ENCODE results near the gene SMARCB1. TPM values are rescaled to one million over a fixed set of nuclear protein-coding genes. Genes with fewer than 3 reads are reported as not detected.

Gene SMARCB1
- total RNA-seq, 4 donors from 2014 or later = 33.7 to 61.3 (median 54.7) TPM

- in situ Hi-C loops (cut with MboI; ENCODE audit: low pct_ligation_motif_present in 1 of 4, low pct_unique_long_range_greater_than_20kb in 1 of 4, low sequenced_read_pairs in 3 of 4) (no loop called here), intact Hi-C loops (cut with DNase I; ENCODE audit: low total_unique reads) (no loop called here)
- peak overlapping the region; percentile 59 to 70 (median 62) for H3K4me3 ChIP-seq
- no peak for DNase-seq
- peak overlapping the region; percentile 90 to 95 (median 92) for H3K27ac ChIP-seq
- H3K4me1 ChIP-seq = peaks cover 7 to 22% (median 16%) of the 10 kb centered on the region in 4 donors
- H3K9me3 ChIP-seq = no peaks in the 10 kb centered on the region
- H3K36me3 ChIP-seq = no peaks in the 10 kb centered on the region
- no peaks in the 10 kb centered on the region for H3K27me3 ChIP-seq
- WGBS, 2 donors (ENCODE audit: low coverage in 1 of 2) = 29 to 35% methylated on average over 4 to 5 of the region's 5 CpGs
- no peak for TF ChIP-seq POLR2AphosphoS5 (IDR thresholded peaks at IDR 0.05)
Observed at GRCh38 chr22:23750367-23750713, 36.4 kb upstream of the SMARCB1 start.

- H3K36me3 ChIP-seq = no peaks in the 10 kb centered on the region
- H3K4me3 ChIP-seq = peak within 1 kb of the TSS; percentile 59 to 70 (median 62)
- DNase-seq = peak; percentile 93
- no peaks in the 10 kb centered on the region for H3K27me3 ChIP-seq
- peak within 1 kb of the TSS; percentile 90 to 95 (median 92) for H3K27ac ChIP-seq
- intact Hi-C loops (cut with DNase I; ENCODE audit: low total_unique reads) = no loop called here
- H3K9me3 ChIP-seq = no peaks in the 10 kb centered on the region
- WGBS, 2 donors (ENCODE audit: low coverage in 1 of 2) = 0% methylated on average over 36 of the region's 78 CpGs; no CpG with 5 or more reads in 1 of the 2 donors
- peak; percentile 10 to 79 (median 67) for TF ChIP-seq POLR2AphosphoS5 (IDR thresholded peaks at IDR 0.05)
- no peak for TF ChIP-seq EP300 (IDR thresholded peaks at IDR 0.05; ENCODE audit: low read depth)
- TF ChIP-seq POLR2A (IDR thresholded peaks at IDR 0.05) = peak; percentile 71
- peak in 4 of 5 experiments; percentile 16 to 36 (median 26) for TF ChIP-seq CTCF (IDR thresholded peaks at IDR 0.05)
- in situ Hi-C loops (cut with MboI; ENCODE audit: low pct_ligation_motif_present in 1 of 4, low pct_unique_long_range_greater_than_20kb in 1 of 4, low sequenced_read_pairs in 3 of 4) = no loop called here
- H3K4me1 ChIP-seq = peaks cover 7 to 22% (median 16%) of the 10 kb centered on the region in 4 donors
Observed at GRCh38 chr22:23750714-23751440, 35.9 kb upstream of the SMARCB1 start, which contains the start of gene ZNF70. ZNF70 (minus strand) TSS chr22:23751112; CDS start chr22:23745140, 5,972 bp downstream.

- DNase-seq = peak; percentile 50
- 36 to 62% methylated on average over 2 to 18 of the region's 22 CpGs for WGBS, 2 donors (ENCODE audit: low coverage in 1 of 2)
- Histone ChIP-seq H3K27ac (peak overlapping the region; percentile 90 to 95 (median 92)), H3K9me3 (no peaks in the 10 kb centered on the region), H3K27me3 (no peaks in the 10 kb centered on the region), H3K4me3 (peak overlapping the region; percentile 53 to 62 (median 60)), H3K36me3 (no peaks in the 10 kb centered on the region), H3K4me1 (peaks cover 7 to 22% (median 16%) of the 10 kb centered on the region in 4 donors)
- TF ChIP-seq POLR2AphosphoS5 (IDR thresholded peaks at IDR 0.05) = no peak
- no peak for TF ChIP-seq EP300 (IDR thresholded peaks at IDR 0.05; ENCODE audit: low read depth)
- peak; percentile 39 for TF ChIP-seq POLR2A (IDR thresholded peaks at IDR 0.05)
- TF ChIP-seq CTCF (IDR thresholded peaks at IDR 0.05) = no peak
- intact Hi-C loops (cut with DNase I; ENCODE audit: low total_unique reads) (no loop called here), in situ Hi-C loops (cut with MboI; ENCODE audit: low pct_ligation_motif_present in 1 of 4, low pct_unique_long_range_greater_than_20kb in 1 of 4, low sequenced_read_pairs in 3 of 4) (no loop called here)
Observed at GRCh38 chr22:23751441-23751996, 35.2 kb upstream of the SMARCB1 start.

GRCh38 chr22:23752090-23752691, 34.6 kb upstream of the SMARCB1 start:
- no peaks in the 10 kb centered on the region for H3K36me3 ChIP-seq
- peak overlapping the region in 1 of 4 donors; percentile 61 for H3K4me3 ChIP-seq
- peak overlapping the region in 3 of 4 donors; percentile 90 to 95 (median 93) for H3K27ac ChIP-seq
- in situ Hi-C loops (cut with MboI; ENCODE audit: low pct_ligation_motif_present in 1 of 4, low pct_unique_long_range_greater_than_20kb in 1 of 4, low sequenced_read_pairs in 3 of 4) = no loop called here
- H3K9me3 ChIP-seq = no peaks in the 10 kb centered on the region
- H3K27me3 ChIP-seq = no peaks in the 10 kb centered on the region
- 70 to 83% methylated on average over 2 to 9 of the region's 9 CpGs for WGBS, 2 donors (ENCODE audit: low coverage in 1 of 2)
- intact Hi-C loops (cut with DNase I; ENCODE audit: low total_unique reads) = no loop called here
- TF ChIP-seq EP300 (IDR thresholded peaks at IDR 0.05; ENCODE audit: low read depth) (no peak), POLR2A (IDR thresholded peaks at IDR 0.05) (no peak), POLR2AphosphoS5 (IDR thresholded peaks at IDR 0.05) (no peak), CTCF (IDR thresholded peaks at IDR 0.05) (no peak)
- DNase-seq = peak; percentile 36
- H3K4me1 ChIP-seq = peaks cover 7 to 22% (median 16%) of the 10 kb centered on the region in 4 donors

All from transverse colon (tissue), 4 donors.